GM19395 (cell line): ENCODE data around the gene KCTD1.
A peak's percentile ranks its signal among the peaks of the same experiment; 100 is the strongest.

ENCODE experiments used
- ATAC-seq: cut with Tn5 transposase; IDR thresholded peaks from one replicate; pipeline ENCODE4 v1.9.1; 2021; ENCODE audit warnings: mild to moderate bottlenecking, moderate library complexity; ENCODE audit not compliant: unreplicated experiment

KCTD1 gene

DNA sequence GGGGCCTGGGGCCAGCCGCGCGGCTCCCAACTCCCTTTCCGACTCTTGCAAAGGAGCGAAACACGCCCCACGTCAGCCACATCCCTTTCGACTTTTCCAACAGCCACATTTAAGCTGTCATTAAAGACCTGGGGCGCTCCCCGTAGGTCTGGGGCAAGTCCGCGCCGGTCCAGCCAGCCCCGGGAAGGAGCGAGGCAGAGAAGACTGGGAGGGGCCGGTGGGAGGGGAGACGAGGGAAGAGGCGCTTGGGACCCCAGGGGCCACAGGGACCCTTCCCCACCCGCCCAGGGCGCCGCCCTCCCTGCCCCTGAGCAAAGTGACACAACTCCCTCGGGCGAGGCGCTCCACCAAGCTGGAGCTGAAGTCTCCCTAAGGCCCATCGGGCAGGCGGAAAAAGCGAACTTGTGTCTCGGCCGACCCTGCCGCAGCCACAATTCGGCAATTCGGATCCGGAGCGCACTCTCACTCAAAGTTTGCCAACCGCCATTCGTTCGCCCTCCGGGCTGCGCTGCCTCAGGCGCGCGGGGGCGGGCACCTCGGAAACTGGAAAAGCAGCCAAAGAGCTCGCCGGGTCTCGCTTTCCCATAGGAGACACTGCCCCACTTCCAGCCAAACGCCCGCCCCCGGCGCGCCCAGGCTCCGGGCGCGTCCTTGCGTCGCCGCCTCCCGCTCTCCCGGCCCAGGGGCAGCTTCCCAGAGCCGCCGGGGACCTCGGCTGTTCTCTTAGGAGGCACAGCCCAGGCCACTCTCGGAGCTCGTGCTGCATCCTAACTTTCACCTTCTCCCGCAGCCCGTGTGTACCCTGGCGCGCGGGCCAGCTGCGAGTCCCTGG, 1.1 kb upstream of the KCTD1 start:
- no peak for ATAC-seq

DNA sequence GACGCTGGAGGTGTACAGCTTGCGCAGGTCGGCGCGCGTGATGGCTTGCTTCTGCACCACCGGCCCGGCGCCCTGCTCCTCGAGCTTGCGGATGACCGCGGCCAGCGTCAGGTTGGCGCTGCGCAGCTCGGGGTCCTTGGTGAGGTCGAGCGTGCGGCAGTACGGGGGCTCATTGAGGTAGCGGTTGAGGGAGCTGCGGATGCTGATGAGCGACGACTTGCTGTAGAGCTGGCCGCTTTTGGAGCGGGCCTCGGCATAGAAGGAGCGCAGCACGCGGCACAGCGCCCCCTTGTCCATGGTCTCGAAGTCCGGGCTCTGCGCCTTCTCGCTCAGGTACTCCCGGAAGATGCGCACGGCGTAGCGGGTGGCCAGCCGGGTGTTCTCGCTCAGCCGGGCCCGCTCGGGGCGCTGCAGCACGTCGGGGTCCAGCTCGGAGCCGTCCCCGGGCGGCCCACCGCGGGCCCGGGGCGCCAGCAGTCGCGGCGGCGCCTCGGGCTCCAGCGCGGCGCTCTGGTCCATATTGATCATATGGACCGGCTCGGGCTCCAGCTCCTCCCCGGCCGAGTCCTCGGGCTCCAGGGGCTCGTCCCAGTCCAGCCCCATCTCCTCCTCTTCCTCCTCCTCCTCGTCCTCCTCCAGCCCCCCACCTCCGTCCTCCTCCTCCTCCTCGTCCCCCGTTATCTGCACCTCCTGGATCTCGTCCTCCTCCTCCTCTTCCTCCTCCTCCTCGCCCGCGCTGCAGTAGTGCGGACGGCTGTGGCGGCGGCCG, 523 bp downstream of the KCTD1 start:
- peak; percentile 75 for ATAC-seq

DNA sequence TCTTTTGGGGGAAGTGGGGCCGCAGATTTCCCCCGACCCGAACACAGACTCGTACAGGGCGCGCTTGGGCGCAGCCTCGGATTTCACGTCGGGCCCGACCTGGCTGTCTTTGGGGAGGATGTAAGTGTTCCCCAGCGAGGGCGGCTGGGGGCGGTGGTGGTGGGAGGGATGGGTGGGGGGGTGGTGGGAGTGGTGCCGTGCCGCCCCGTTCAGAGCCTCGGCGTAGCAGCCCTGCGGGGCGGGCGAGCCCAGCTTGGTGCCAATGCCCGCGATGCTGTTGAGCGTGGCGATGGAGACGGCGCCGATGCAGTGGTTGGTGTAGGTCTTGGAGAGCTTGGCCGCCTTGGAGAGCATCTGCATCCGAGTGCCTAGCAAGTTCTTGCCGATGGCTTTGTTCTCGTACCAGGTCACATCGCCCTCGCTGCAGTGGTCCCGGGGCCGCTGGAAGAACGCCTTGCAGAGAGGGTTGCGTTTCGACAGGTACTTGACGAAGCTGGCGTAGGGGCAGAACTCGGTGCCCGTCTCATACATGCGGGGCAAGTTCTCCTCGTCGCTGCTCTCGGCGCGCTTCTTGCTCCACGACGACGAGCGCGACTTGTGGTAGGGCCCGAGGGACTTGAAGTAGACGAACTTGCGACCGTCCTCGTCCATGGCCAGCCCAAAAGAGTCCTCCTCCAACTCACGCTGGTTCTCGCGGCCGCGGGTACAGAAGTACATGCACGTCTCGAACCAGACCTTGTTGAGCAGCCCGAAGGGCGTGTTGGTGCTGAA, 1.3 kb downstream of the KCTD1 start:
- ATAC-seq = no peak

DNA sequence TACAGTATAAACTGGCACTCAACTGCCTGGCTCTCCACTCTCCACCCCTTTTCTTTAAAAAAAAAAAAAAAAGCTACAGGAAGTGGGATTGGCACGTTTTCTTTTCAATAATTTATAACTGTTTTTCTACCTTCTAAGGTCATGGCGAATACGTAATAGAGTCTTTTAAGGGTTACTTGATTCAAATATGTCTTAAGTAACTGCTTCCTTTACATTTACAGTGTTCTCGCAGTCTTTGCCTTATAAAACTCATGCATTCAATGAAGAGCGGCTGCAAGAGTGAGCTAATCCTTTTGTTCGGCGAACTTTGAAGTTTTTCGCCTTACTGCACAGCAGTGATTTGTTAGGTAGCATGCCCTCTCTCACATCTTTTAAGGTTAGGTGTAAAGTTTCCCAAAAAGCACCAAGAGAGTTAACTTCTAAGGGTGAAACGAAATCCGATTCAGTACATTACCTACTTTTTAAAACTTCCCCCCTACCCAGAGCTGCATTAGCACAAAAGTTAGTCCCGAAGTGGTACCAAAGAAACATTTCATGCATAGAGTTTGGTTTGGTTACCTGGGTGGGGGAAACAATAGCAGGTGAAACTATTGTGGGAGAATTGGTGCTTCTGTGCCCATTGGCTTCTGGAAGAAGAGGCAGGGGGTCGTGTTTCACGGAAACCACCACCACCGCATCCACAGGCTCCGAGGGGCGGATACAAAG, 2.0 kb downstream of the KCTD1 start:
- ATAC-seq = no peak

DNA sequence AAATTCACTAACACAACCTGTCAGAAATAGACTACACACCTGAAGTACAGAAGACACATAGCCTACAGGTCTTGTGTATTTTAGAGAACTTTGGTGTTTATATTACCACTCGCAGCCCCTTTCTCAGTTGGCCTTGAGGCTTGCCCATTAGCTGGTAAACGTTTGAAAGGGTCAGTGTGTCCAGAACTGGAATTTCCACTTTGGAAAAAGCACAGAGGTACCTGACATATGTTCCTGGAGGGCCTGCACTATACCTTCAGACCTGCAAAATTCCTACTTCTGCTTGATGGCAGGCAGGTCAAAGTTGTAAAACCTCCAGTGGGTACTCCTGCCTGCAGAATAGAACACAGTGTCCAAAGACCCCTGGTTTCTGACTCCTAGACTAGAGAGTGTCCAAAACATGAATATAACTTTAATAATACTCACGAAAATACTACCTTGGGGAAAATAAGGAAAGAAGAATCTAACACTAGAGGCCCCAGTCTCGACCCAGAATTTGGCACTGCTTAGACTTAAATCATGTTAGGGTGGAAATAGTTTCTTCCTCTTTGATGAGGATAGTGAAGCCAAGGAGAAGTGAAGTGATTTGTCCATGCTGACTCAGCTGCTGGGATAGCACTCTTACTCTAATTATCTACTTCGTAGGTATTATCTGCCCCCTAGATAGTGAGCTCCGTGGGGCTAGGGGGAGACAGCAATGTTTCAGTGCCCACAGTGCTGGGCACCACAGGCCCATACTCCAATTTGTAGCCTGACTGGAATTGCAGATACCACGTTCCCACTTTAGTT, 2.8 kb downstream of the KCTD1 start:
- ATAC-seq = no peak

DNA sequence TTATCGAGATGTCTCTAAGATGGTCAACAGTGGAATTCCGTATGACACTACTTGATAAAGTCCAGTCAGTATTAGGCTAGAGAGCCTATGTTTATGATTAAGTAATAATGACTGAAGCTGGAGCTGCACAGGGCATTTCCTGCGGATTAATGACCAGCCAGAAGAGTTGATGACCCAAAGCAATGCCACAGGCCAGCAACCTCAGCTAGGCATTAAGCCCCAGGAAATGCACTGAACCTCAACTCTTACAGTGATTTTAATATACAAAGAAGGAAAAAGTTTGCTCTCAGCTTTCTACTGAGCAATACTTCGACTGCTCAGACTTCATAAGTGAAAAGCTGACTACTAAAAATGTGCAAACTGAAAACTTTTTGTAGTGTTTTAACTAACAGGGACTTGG, 3.9 kb downstream of the KCTD1 start:
- no peak for ATAC-seq

DNA sequence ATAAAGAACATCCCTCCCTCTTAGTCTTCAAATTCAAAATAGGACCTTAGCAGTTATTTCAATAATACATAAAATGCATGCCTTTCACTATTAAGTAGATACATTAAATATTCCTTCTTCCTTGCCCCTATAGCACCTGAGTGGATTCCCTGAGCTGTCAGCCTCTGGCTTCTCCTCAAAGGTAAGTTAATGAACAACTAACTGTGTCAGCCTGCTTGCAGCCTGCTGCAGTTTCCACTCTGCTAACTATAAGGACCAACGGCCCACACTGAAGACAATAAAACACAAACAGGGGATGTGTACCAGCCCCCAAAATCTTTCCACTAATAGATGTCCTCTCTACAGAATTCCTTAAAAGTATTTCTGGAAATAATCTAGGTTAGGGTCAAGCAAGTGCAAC, 5.0 kb downstream of the KCTD1 start:
- ATAC-seq = no peak

DNA sequence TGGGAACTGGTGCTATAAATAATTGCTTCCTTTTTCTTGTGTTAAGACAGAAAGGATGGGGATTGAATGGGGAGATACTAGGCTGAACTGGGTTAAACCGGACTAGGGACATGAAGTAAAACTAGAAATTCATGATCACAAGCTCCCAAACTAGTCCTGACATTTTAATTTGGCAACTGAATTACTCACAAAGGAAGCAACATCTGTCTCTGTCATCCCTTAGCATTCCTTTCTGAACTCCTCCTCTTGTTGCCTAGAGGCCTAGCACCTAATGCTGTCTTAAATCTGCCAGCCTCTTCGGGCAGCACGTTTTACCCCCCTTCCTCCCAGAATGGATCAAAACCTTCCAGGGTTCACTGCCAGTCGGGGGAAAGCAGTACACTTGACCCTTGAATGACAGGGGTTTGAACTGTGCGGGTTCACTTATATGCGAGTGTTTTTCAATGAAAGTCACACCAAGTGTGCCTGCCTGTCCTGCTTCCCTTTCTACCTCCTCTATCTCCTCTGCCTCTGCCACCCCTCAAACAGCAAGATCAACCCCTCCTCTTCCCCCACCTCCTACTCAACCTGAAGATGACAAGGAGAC, 8.2 kb downstream of the KCTD1 start:
- no peak for ATAC-seq

DNA sequence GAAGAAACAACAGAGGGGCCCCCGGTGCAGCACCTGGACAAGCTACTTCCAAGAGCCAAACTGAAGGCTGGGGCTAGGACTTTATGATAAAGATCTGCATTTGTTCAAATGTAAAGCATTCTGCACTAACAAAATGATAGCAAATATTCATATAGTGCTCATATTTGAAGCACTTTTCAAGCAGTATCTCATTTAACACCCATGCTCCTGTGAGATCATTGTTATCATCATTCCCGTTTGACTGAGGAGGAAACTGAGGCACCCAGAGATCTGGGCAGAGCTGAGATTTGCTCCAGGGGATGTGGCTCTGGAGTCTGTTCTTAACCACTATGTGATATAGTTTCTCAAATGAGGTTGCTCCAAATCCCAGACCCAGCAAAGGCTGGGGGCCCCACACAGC, 9.8 kb downstream of the KCTD1 start:
- ATAC-seq = no peak

DNA sequence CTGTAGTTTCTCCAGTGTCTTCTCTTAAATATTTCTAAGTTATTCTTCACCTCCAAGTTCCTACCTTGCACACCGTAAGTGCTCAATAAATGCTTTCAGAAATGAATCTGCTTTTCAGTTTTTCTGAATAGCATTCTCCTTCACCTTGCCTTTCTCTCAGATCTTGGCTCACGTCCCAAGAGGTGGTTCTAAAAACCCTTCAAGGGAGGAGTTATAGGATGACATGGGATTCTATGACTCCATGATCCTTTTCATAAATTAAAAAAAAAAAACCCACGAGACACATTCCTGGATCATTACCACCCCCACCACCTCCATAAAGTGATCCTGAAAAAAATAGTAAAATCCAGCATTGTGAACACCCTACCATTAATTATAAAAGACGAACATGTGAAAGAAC, 11.7 kb downstream of the KCTD1 start:
- no peak for ATAC-seq

DNA sequence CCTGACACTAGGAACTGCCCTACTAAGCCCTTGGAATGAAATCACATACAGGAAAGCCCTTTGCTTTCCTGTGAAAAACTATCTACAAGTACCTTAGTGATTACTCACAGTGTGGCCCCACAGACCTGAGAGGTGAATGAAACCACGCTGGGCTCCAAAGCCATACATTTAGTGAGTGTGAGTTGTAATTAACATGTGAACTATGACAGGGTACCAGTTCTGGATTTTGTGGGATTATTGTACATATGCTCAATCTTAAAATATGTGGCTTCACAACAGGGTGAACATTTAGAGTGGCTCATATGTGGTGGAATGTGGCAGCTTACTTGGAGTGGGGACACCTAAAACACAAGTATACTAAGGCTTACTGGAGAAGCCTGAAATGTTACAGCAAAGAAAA, 12.3 kb downstream of the KCTD1 start:
- ATAC-seq = no peak

DNA sequence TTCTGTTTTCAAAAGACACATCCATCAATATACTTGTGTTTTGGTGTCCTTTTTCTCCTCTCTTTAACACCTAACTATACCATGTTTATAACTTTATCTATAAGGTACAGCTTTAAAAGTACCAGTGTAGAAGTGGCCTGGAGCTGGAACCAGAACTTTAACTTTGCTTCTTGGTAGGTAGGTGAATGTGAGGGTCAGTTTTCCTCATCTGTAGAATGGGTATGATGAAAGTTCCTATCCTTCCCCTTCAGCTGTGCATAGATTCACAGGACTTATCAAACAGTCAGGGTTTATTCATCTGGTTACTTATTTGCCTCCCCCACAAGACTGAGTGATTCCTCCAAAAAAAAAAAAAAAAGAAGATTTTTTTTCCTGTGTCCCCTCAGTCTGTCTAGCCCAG, 12.7 kb downstream of the KCTD1 start:
- ATAC-seq = no peak

DNA sequence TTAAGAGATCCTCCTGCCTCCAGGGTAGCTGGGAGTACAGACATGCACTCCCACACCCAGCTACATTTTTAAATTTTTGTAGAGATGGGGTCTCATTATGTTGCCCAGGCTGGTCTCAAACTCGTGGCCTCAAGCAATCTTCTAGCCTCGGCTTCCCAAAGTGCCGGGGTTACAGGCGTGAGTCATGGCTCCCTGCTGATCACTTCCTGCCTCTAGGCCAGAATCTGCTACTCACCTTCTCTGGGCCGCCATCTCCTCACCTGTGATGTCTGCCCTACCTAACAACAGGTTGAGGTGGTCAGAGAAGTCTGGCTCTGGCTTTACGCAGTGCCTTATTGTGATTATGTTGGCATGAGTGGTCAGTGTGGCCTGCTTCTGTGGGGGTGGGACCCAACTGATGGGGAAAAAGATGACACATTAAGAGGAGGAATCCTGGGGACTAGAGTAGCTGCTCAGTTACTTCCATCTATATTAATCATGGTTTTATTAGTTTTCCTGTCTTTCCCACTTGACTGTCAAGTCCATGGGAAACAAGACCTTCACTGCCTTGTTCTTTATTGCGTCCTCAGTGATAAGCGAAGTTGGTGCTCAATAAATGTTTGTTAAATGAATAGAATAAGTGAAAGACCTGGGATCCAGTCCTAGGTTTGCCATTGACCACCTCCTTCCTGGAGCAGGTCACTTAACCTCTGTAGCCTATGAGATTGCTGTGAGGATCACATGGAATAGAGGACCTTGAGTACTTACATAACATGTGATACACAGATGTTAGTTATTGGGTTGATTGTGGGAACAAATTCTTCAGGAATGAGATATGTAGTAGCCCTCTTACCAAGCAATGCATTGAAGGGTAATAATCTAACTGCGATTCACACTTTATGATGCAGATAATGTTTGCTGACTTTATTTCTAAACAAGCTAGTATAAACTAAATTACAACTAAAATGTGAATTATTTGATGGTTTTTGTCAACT, 15.7 kb downstream of the KCTD1 start:
- no peak for ATAC-seq

DNA sequence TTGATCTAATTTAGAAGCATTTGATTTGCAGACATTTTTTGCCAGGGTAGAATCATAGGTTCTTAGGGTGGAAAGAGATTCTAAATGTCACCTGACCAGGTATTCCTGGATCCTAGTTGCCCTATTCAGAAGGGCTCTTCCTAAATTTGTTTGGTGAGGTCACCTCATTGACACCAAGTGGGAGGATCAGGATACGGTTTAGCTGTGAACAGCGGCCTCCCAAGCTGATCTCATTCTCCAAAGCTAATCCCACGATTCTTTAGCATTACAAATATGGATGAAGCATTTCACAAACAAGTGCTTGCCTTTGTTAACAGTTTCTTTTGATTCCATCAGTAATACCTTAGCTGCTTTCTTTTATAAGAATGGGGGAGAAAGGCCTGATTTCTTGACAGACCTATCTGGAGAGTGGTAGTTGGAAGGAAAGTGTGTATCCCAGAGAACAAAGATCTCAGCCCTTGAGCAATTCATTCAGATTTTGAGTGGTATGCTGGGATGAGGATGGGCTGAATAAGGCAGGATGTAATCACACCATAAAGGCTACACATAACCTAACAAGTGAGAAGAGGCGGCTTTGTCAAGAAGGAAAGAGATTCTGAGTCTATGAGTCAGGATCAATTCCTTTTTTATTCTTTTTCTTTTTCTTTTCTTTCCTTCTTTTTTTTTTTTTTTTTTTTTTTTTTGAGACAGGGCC, 16.6 kb downstream of the KCTD1 start:
- no peak for ATAC-seq

DNA sequence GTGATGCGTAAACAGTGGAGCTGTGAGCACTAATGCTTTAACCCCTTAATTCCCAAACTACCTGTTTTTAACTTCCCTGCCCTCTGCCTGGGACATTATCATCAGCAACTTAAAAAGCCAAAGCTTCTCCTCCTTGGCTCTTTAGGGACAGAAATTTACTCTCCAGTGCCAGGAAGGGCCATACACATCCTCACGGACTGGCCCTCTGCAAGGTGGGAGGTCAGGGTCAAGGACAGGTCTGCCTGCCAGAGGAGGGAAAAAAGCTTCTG, 21.5 kb downstream of the KCTD1 start:
- ATAC-seq = no peak

DNA sequence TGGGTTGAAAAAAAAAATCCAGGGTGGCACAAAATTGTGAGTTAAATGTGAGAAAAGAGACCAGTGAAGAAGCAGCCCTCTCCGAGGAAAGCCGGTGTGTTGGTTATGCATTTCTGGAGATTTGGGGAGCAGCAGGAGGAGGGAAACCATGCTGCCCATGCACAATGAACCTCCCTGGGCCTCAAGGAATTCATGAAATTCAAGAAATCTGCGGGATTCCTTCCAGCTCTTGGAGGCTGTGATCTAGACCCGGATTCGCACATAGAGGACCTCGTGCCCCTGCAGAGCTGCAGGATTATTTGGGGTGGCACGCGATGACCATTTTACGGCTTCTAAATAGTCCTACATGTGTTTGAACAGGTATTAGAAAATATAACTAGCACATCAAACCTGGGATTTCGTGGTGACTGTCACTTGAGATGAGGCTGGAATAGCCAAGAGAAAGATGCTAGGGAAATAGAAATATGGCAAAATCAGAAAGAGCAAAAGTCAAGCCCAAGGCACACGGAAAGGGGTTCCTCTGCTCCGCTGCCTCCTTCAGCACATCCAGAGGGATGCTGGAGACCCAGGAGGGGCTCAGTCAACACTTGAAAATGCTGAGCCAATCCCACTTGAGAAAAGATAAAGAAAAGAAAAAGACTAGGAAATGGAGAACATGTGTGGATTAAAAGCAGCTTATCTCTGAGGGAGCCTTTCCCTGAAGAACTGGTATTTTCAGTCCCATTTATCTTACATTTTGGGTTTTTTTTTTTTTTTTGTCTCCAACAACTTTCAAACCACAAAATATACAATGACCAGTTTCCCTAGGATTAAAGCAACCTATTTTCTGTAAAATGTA, 22.0 kb downstream of the KCTD1 start:
- no peak for ATAC-seq

DNA sequence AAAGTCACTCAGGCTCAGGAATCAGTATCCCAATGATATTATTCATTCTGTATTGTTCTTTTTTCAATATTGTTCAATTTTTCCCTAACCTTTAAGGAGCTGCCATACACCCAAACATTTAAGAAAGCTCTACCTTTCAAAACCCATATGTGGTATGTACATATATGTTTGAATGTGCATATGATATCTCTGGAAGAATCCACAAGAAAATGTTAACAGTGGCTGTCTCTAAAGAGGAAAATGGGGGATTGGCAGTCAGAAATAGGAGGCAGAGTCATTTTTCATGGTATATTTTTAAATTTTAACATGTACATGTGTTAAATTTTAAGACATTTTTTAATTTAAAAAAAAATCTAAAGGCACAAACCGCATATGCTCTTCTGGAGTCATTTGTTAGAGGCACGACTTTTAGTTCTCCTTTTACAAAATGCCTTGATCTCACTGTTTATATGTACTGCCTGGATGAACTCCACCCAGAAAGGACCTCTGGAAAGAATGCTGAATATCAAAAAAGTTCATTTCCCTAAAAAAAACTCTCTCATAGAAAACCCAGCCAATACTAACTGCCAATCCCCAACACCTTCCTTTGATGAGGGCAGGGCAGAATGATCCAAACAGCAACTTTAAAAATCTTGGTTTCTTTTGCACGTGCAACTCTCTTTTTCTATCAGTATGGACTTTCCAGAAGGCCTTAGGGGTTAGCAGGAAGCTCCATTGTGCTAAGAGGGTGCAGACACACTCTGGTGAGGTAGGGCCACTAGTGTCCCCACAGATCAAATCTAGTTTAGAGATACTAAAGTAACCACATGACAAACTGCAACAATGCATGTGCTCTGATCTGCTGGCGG, 23.6 kb downstream of the KCTD1 start:
- ATAC-seq = no peak
